HL-60 (cell line): ENCODE measurements around the gene ZNF580.

ENCODE experiments used
- GABPA ChIP-seq: IDR thresholded peaks from 2 replicates; pipeline ENCODE4 v1.6.1; 2012; ENCODE audit warnings: low read depth
- POLR2AphosphoS5 ChIP-seq: IDR thresholded peaks from 2 replicates; pipeline ENCODE4 v1.6.1; 2012; ENCODE audit warnings: low read depth
- REST ChIP-seq: IDR thresholded peaks from 2 replicates; pipeline ENCODE4 v1.6.1; 2012; ENCODE audit warnings: low read depth; ENCODE audit not compliant: insufficient replicate concordance
- SPI1 ChIP-seq: IDR thresholded peaks from 2 replicates; pipeline ENCODE4 v1.6.1; 2012; ENCODE audit warnings: low read depth, mild to moderate bottlenecking, borderline replicate concordance
- TF ChIP-seq, protein P1 (sequence below): IDR thresholded peaks from one replicate; pipeline ENCODE4 v1.5.1; 2011; ENCODE audit warnings: low read length, control low read depth, inconsistent platforms; ENCODE audit not compliant: insufficient read depth

DNA sequence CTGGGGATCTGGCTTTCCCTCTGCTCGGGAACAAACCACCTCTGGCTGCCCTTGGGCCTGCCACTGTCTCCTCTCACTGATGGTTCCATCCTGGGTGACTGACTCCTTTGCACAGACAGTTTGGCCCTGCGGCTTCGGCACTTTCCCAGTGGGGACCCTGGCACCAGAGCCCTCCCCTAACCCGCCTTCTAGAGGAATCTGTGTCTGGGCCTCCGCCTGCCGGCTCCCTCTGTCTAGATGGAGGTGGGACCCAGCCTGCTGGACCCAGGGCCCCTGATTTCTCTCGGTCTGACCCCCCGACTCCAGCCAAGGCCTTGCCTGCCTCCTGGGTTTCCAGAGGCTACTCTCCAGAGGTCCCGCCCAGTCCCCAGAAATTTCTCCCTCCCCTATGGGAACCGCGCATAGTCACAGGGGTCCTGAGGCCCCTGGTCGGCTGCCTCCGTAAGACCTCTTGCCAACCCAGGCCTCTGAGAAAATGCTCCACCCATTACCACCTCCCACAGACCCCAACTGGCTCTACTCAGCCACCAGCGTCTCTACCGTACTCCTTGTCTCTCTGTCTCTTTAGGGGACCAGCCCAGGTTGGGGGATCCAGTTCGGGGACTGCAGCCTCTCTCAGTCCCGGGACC is 9.9 kb downstream of the ZNF580 start:
- TF ChIP-seq, protein P1, sequence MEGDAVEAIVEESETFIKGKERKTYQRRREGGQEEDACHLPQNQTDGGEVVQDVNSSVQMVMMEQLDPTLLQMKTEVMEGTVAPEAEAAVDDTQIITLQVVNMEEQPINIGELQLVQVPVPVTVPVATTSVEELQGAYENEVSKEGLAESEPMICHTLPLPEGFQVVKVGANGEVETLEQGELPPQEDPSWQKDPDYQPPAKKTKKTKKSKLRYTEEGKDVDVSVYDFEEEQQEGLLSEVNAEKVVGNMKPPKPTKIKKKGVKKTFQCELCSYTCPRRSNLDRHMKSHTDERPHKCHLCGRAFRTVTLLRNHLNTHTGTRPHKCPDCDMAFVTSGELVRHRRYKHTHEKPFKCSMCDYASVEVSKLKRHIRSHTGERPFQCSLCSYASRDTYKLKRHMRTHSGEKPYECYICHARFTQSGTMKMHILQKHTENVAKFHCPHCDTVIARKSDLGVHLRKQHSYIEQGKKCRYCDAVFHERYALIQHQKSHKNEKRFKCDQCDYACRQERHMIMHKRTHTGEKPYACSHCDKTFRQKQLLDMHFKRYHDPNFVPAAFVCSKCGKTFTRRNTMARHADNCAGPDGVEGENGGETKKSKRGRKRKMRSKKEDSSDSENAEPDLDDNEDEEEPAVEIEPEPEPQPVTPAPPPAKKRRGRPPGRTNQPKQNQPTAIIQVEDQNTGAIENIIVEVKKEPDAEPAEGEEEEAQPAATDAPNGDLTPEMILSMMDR = no peak
- TF ChIP-seq POLR2AphosphoS5 = no peak
- TF ChIP-seq GABPA = no peak
- no peak for TF ChIP-seq REST
- TF ChIP-seq SPI1 = no peak
